Nephron progenitor cell (in vitro differentiated cells): Measurements from ENCODE around the gene SLC49A3.
A peak's percentile ranks its signal among the peaks of the same experiment; 100 is the strongest.
"Not testable (repeated sequence)": the region's sequence is repeated elsewhere in the genome, so short reads cannot be mapped to it uniquely, and the experiment has no call there.

ENCODE experiments used
- DNase-seq: peaks from one replicate; pipeline ENCODE4 v3.0.0; 2021
- H3K27ac Mint-ChIP-seq: 2 replicates; pipeline ENCODE4 v1.8.0; 2021; ENCODE audit warnings: mild to moderate bottlenecking, moderate library complexity, mixed read lengths
- H3K27me3 Mint-ChIP-seq: 2 replicates; pipeline ENCODE4 v1.8.0; 2021; ENCODE audit warnings: mild to moderate bottlenecking, low read depth, mixed read lengths; ENCODE audit not compliant: poor library complexity
- H3K36me3 Mint-ChIP-seq: 2 replicates; pipeline ENCODE4 v1.8.0; 2021; ENCODE audit warnings: low read depth, mixed read lengths
- H3K4me1 Mint-ChIP-seq: 2 replicates; pipeline ENCODE4 v1.8.0; 2021; ENCODE audit warnings: mixed read lengths
- H3K4me3 Mint-ChIP-seq: 2 replicates; pipeline ENCODE4 v1.8.0; 2021; ENCODE audit warnings: mild to moderate bottlenecking, moderate library complexity, mixed read lengths
- H3K9me3 Mint-ChIP-seq: 2 replicates; pipeline ENCODE4 v1.8.0; 2021; ENCODE audit warnings: mild to moderate bottlenecking, moderate library complexity, mixed read lengths
- CTCF ChIP-seq: fragments of 200-600 bp; sonication (generic); IDR thresholded peaks from 2 replicates; pipeline ENCODE4 v1.5.0; 2021; ENCODE audit warnings: antibody characterized with exemption

Gene SLC49A3

DNA sequence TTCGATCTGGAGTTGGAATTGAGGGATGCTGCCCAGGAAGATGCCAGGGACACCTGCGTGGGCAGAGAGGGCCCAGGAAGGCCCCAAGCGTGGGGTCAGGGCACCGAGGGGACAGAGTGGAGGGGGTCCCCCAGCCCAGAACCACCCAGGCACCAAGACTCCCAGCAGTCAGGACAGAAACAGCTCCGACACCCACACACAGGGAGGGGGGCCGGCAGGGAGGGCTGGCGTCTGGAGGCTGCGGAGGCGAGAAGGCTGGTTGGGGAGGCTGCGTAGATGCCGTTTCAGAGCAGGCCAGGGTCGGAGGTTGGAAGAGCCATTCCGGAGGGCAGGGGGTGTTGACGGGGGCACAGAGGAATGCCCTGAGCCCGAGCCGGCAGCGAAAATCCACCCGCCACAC lies 38.5 kb downstream of the SLC49A3 start:
- no peak overlapping the region for H3K27ac Mint-ChIP-seq
- TF ChIP-seq CTCF: no peak
- no peak for DNase-seq

DNA sequence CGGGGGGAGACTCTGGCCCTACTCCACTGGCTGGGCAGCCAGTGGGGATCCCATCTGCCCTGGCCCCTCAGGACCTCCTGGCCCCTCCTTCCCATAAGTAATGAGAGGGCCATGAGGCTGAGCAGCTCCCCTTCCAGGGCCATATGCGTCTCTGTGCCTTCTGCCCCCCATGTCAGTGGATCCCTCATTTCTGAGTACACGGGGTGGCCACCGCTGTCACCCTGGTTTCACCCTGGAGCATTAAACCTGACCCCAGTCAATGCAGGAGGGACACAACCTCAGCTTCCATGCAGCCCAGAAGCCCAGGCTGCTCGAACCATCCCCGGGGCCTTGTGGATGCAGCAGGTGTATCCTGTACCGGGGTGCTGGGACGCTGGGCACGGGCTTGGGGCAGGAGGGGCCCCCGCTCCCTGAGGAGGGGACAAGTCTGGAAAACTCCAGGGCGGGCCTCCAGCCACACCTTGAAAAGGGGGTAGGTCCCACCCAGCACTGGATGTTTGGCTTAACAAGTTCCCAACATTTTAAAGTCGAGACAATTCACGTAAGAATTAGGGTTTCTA lies 39.1 kb downstream of the SLC49A3 start:
- no peak overlapping the region for H3K27ac Mint-ChIP-seq
- TF ChIP-seq CTCF: no peak
- H3K4me1 Mint-ChIP-seq: peaks cover 44% of the 10 kb centered on the region
- H3K4me3 Mint-ChIP-seq: no peak overlapping the region
- H3K36me3 Mint-ChIP-seq: no peaks in the 10 kb centered on the region
- DNase-seq: no peak
- peaks cover 9% of the 10 kb centered on the region for H3K27me3 Mint-ChIP-seq
- peaks cover 7% of the 10 kb centered on the region for H3K9me3 Mint-ChIP-seq

More for the DNA sequence above, 38.5 kb downstream of the SLC49A3 start:
- Mint-ChIP-seq H3K36me3 (no peaks in the 10 kb centered on the region), H3K9me3 (peaks cover 3% of the 10 kb centered on the region), H3K27me3 (peaks cover 9% of the 10 kb centered on the region), H3K4me3 (no peak overlapping the region), H3K4me1 (peaks cover 45% of the 10 kb centered on the region)

DNA sequence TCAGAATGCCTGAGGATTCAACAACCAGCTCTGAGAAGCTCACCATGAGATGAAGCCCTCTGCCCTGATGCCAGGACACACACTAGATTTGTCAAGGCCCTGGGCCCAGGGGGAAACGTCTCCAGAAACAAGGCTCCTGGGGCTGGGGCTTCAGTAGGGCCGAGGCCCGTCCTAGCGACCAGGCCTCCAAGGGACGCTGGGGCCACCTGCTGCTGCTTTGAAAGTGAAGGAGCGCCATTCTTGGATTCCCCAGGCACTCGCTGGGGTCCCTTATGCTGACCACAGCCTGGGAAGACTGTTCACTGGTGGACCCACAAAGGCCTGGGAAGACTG lies 39.7 kb downstream of the SLC49A3 start:
- no peak for TF ChIP-seq CTCF
- peaks cover 9% of the 10 kb centered on the region for H3K27me3 Mint-ChIP-seq
- no peaks in the 10 kb centered on the region for H3K36me3 Mint-ChIP-seq
- H3K9me3 Mint-ChIP-seq: peaks cover 10% of the 10 kb centered on the region
- H3K4me3 Mint-ChIP-seq: no peak overlapping the region
- peak overlapping the region; percentile 29 for H3K27ac Mint-ChIP-seq
- no peak for DNase-seq
- peaks cover 44% of the 10 kb centered on the region for H3K4me1 Mint-ChIP-seq

GRCh38 chr4:648579-649292 lies 40.2 kb downstream of the SLC49A3 start:
- no peak for TF ChIP-seq CTCF
- H3K27me3 Mint-ChIP-seq: peaks cover 9% of the 10 kb centered on the region
- DNase-seq: peak; percentile 55
- peak overlapping the region; percentile 68 for H3K4me3 Mint-ChIP-seq
- H3K4me1 Mint-ChIP-seq: peaks cover 44% of the 10 kb centered on the region
- H3K9me3 Mint-ChIP-seq: peaks cover 15% of the 10 kb centered on the region
- H3K27ac Mint-ChIP-seq: peak overlapping the region; percentile 82
- no peaks in the 10 kb centered on the region for H3K36me3 Mint-ChIP-seq

- no peak for TF ChIP-seq CTCF
- no peak for DNase-seq
- H3K9me3 Mint-ChIP-seq: peaks cover 25% of the 10 kb centered on the region
- no peaks in the 10 kb centered on the region for H3K36me3 Mint-ChIP-seq
- H3K27ac Mint-ChIP-seq: peak overlapping the region; percentile 57
- peaks cover 9% of the 10 kb centered on the region for H3K27me3 Mint-ChIP-seq
- peaks cover 44% of the 10 kb centered on the region for H3K4me1 Mint-ChIP-seq
- H3K4me3 Mint-ChIP-seq: no peak overlapping the region
These were observed 41.5 kb downstream of the SLC49A3 start for GRCh38 chr4:647481-647880.

DNA sequence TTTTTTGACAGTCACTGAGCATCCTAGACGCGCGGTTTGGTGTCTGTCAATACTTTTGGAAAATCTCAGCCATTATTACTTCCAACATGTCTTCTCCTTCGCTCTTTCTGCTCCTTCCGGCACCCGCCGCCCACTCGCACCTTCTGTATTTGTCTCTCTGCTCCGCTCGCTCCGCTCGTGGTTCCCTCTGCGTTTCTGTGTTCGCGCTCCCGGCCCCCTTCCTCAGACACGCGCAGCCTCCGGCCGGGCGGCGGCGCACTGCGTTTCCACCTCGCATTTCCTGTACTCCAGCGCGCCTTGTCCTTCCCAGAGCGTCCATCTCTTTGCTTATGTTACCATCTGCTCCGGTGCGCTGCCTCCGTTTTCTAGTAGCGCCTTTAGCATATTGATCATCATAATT lies 42.5 kb downstream of the SLC49A3 start:
- Mint-ChIP-seq H3K4me3 (no peak overlapping the region), H3K27ac (no peak overlapping the region), H3K9me3 (peaks cover 25% of the 10 kb centered on the region), H3K4me1 (peaks cover 34% of the 10 kb centered on the region), H3K36me3 (no peaks in the 10 kb centered on the region), H3K27me3 (peaks cover 4% of the 10 kb centered on the region)
- no peak for TF ChIP-seq CTCF
- DNase-seq: no peak

GRCh38 chr4:642366-642765 lies 46.6 kb downstream of the SLC49A3 start:
- Mint-ChIP-seq H3K9me3 (peaks cover 36% of the 10 kb centered on the region), H3K27me3 (peaks cover 12% of the 10 kb centered on the region), H3K4me1 (peaks cover 16% of the 10 kb centered on the region)
- not testable (repeated sequence) for H3K36me3 Mint-ChIP-seq, H3K4me3 Mint-ChIP-seq, DNase-seq, H3K27ac Mint-ChIP-seq
